Neural progenitor cell (in vitro differentiated cells): ENCODE results near the gene FGF2.
"Not testable (repeated sequence)": the region's sequence is repeated elsewhere in the genome, so short reads cannot be mapped to it uniquely, and the experiment has no call there.

Experiments
- EZH2 ChIP-seq: fragments of 200-600 bp; sonication (generic); IDR thresholded peaks from 2 replicates; pipeline ENCODE4 v1.6.1; 2017; ENCODE audit warnings: antibody characterized with exemption, mild to moderate bottlenecking, moderate library complexity
- EZH2phosphoT487 ChIP-seq: fragments of 200-600 bp; sonication (generic); IDR thresholded peaks from 2 replicates; pipeline ENCODE4 v1.6.1; 2017; ENCODE audit warnings: antibody characterized with exemption
- TF ChIP-seq, protein P1 (sequence below): fragments of 200-600 bp; sonication (generic); IDR thresholded peaks from 2 replicates; pipeline ENCODE4 v1.5.1; 2017; ENCODE audit warnings: antibody characterized with exemption, mild to moderate bottlenecking

DNA sequence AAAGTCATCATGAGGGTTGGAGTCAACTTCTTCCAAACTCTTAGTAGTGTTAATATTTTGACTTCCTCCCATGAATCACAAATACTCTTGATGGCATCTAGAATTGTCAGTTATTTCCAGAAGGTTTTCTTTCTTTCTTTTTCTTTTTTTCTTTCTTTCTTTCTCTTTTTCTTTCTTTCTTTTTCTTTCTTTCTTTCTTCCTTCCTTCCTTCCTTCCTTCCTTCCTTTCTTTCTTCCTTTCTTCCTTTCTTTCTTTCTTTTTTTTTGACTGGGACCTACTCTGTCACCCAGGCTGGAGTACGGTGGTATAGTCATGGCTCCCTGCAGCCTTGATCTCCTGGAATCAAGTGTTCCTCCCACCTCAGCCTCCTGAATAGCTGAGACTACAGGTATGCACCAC is 17.8 kb downstream of the FGF2 start:
- TF ChIP-seq, protein P1, sequence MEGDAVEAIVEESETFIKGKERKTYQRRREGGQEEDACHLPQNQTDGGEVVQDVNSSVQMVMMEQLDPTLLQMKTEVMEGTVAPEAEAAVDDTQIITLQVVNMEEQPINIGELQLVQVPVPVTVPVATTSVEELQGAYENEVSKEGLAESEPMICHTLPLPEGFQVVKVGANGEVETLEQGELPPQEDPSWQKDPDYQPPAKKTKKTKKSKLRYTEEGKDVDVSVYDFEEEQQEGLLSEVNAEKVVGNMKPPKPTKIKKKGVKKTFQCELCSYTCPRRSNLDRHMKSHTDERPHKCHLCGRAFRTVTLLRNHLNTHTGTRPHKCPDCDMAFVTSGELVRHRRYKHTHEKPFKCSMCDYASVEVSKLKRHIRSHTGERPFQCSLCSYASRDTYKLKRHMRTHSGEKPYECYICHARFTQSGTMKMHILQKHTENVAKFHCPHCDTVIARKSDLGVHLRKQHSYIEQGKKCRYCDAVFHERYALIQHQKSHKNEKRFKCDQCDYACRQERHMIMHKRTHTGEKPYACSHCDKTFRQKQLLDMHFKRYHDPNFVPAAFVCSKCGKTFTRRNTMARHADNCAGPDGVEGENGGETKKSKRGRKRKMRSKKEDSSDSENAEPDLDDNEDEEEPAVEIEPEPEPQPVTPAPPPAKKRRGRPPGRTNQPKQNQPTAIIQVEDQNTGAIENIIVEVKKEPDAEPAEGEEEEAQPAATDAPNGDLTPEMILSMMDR = not testable (repeated sequence)
- TF ChIP-seq EZH2phosphoT487, EZH2: not testable (repeated sequence)
